ENCODE measurements around the gene KNOP1.

DNA sequence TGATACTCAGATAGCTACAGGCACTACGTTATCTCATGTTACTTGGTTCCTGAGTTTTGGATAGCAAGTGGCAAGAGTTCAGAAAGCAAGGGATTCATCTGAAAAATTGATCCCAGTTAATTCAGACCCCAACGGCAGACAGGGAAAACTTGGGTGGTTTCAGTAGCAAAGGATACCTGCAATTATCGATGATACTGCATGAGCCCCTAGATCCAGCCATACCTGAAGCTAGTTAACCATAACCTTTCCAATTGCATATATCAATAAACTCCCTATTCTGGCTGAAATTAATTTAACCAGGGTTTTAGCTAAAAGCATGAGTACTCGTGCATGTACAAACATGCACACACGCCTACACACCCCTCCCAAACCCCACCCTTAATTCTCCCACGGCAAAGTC is 4.3 kb downstream of the KNOP1 start:
- TF ChIP-seq POLR2A (IDR thresholded peaks at IDR 0.05), result no peak
- TF ChIP-seq CTCF (IDR thresholded peaks at IDR 0.05), result no peak

Measured in right lobe of liver (tissue), 4 donors.